Islet precursor cell (in vitro differentiated cells): Measurements from ENCODE around the gene MAPT.
"Not testable (repeated sequence)": the region's sequence is repeated elsewhere in the genome, so short reads cannot be mapped to it uniquely, and the experiment has no call there.

ENCODE experiments used
- DNase-seq: peaks from one replicate; pipeline ENCODE4 v3.0.0-alpha.2; 2018

MAPT gene

DNA sequence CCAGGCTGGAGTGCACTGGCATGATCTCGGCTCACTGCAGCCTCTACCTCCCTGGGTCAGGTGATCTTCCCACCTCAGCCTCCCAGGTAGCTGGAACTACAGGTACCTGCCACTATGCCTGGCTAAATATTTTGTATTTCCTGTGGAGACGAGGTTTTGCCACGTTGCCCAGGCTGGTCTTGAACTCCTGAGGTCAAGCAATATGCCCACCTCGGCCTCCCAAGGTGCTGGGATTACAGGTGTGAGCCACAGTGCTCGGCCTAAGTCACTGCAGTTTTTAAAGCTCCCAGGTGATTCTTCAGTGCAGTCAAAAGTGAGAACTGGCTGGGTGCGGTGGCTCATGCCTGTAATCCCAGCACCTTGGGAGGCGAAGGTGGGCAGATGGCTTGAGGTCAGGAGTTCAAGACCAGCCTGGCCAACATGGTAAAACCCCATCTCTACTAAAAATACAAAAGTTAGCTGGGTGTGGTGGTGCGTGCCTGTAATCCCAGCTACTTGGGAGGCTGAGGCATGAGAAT lies 125.1 kb downstream of the MAPT start:
- DNase-seq, result not testable (repeated sequence)

DNA sequence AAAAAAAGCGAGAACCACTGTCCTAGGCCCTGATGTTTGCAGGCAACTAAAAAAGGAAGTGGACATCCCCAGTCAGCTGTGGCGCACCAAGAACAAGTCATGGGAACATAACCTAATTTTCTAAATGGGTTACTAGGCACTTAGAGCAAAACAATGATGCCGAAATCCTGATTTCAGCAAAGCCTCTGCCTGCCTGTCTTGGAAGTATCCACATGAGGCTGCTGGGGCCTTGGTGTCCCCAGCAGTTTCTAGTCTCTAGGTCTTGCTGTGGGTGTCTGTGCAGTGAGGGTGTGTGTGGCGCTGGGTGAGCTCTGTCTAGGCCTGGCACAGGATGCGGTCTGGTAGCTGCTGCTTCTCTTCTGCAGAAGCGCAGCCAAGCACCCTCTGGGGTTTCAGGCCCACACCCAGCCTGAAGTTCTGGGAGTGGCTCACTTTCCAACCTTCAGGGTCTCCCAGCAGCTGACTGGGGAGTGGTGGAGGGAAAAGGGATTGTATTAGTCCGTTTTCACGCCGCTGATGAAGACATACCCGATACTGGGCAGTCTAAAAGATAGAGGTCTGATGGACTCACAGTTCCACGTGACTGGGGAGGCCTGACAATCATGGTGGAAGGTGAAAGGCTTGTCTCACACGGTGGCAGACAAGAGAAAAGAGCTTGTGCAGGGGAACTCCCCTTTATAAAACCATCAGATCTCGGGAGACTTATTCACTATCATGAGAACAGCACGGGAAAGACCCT lies 125.8 kb downstream of the MAPT start:
- DNase-seq, result no peak

GRCh38 chr17:46020998-46021397 lies 126.6 kb downstream of the MAPT start:
- no peak for DNase-seq

DNA sequence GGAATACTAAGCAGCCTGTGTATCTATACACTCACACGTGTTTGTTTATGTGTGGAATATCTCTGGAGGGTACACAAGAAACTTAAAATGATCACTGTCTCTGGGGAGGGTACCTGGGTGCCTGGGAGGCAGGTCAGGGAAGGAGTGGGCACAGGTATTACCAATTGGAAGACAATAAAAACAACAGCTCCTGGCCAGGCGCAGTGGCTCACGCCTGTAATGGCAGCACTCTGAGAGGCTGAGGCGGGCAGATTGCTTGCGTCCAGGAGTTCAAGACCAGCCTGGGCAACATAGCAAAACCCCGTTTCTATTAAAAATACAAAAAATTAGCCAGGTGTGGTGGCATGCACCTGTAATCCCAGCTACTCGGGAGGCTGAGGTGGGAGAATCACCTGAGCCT lies 129.0 kb downstream of the MAPT start:
- not testable (repeated sequence) for DNase-seq

- no peak for DNase-seq
Observed at GRCh38 chr17:46023783-46024388, 129.5 kb downstream of the MAPT start.

- no peak for DNase-seq
Observed at GRCh38 chr17:46024590-46024989, 130.2 kb downstream of the MAPT start.

GRCh38 chr17:46025060-46025459 lies 130.7 kb downstream of the MAPT start:
- no peak for DNase-seq

DNA sequence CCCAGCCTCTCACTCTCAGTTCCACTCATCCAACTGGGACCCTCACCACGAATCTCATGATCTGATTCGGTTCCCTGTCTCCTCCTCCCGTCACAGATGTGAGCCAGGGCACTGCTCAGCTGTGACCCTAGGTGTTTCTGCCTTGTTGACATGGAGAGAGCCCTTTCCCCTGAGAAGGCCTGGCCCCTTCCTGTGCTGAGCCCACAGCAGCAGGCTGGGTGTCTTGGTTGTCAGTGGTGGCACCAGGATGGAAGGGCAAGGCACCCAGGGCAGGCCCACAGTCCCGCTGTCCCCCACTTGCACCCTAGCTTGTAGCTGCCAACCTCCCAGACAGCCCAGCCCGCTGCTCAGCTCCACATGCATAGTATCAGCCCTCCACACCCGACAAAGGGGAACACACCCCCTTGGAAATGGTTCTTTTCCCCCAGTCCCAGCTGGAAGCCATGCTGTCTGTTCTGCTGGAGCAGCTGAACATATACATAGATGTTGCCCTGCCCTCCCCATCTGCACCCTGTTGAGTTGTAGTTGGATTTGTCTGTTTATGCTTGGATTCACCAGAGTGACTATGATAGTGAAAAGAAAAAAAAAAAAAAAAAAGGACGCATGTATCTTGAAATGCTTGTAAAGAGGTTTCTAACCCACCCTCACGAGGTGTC lies 131.3 kb downstream of the MAPT start:
- DNase-seq, result no peak

GRCh38 chr17:46026166-46027047 lies 132.1 kb downstream of the MAPT start:
- no peak for DNase-seq

DNA sequence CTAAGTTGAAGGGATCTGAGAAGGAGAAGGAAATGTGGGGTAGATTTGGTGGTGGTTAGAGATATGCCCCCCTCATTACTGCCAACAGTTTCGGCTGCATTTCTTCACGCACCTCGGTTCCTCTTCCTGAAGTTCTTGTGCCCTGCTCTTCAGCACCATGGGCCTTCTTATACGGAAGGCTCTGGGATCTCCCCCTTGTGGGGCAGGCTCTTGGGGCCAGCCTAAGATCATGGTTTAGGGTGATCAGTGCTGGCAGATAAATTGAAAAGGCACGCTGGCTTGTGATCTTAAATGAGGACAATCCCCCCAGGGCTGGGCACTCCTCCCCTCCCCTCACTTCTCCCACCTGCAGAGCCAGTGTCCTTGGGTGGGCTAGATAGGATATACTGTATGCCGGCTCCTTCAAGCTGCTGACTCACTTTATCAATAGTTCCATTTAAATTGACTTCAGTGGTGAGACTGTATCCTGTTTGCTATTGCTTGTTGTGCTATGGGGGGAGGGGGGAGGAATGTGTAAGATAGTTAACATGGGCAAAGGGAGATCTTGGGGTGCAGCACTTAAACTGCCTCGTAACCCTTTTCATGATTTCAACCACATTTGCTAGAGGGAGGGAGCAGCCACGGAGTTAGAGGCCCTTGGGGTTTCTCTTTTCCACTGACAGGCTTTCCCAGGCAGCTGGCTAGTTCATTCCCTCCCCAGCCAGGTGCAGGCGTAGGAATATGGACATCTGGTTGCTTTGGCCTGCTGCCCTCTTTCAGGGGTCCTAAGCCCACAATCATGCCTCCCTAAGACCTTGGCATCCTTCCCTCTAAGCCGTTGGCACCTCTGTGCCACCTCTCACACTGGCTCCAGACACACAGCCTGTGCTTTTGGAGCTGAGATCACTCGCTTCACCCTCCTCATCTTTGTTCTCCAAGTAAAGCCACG lies 133.0 kb downstream of the MAPT start:
- no peak for DNase-seq

DNA sequence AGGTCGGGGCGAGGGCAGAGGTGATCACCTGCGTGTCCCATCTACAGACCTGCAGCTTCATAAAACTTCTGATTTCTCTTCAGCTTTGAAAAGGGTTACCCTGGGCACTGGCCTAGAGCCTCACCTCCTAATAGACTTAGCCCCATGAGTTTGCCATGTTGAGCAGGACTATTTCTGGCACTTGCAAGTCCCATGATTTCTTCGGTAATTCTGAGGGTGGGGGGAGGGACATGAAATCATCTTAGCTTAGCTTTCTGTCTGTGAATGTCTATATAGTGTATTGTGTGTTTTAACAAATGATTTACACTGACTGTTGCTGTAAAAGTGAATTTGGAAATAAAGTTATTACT lies 133.6 kb downstream of the MAPT start:
- DNase-seq, result no peak

- DNase-seq, result no peak
Observed at GRCh38 chr17:46028374-46028773, 134.0 kb downstream of the MAPT start.

DNA sequence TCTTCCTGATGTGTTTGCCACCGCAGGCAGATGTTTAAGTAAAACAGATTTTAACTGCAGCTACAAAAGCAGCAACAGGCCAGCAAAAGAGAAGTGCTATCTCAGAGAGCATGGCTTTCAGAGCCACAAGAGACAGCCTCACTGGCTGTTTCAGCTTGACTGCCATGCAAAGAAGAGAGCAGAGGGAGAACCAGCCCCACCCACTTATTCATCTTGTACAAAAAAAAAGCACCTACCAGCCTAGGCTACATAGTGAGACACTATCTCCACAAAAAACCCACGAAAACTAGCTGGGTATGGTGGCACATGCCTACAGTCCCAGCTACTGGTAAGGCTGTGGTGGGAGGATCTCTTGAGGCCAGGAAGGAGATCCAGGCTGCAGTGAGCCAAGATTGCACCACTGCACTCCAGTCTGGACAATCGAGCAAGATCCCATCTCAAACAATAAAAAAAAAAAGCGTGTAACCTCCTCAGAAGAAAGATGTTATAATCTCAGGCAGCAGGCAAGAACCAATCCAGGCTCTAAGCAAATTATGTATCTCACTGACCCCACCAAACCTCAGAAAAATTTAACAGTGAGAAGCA lies 134.7 kb downstream of the MAPT start:
- no peak for DNase-seq

DNA sequence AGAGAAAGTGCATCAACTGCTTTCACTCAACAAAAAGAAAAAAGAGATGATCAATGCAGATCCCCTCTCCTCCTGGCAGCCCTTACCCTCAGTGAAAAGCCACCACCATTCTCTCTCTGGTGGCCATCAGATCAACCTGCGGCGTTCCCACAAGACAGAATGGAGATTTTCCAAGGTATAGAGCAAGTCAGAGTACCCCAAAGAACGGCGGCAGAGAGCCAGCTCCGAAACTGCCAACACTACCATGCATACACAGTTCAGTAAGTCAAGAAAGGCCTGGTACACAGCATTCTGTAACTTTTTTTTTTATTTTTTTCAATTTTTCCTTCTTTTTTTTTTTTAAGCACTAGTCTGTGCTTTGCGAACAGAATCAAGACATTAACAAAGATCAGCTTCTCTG lies 135.3 kb downstream of the MAPT start:
- no peak for DNase-seq

DNA sequence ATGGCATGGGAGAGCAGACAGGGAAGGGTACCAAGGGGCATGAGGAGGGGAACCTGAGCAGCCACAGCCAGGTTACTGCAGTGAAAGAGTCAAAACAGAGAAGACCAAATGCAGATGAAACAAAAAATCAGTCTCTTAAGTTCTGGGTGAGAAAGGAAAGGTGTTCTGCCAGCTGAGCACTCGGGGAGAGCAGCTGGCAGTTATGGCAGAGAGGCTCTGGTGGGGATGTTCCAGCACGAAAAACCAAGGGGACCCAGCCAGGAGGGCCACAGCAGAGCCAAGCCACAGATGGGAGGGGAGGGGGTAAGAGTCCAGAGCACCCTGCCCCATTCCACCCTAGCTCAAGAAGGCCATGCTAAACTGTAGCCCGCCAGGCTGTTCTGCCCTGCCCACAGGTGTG lies 136.4 kb downstream of the MAPT start:
- DNase-seq, result no peak

DNA sequence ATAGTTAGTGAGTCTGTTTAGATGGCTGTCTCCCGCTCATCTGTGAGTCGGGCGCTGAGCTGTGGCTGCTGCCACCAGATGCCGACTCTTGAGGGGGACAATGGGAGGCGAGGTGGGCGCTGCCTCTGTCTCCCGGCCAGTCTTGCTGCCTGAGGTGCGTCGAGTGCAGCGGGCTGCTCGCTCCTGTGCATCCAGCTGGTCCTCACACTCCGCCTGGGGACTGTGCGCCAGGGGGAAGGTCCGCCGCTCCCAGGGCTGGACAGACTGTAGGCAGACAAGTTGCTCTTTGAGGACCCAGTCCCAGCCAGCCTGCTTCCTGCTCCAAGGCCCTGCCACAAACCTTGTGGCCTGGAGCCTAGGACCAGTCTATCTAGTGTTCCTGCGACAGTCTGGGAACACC lies 137.1 kb downstream of the MAPT start:
- no peak for DNase-seq

DNA sequence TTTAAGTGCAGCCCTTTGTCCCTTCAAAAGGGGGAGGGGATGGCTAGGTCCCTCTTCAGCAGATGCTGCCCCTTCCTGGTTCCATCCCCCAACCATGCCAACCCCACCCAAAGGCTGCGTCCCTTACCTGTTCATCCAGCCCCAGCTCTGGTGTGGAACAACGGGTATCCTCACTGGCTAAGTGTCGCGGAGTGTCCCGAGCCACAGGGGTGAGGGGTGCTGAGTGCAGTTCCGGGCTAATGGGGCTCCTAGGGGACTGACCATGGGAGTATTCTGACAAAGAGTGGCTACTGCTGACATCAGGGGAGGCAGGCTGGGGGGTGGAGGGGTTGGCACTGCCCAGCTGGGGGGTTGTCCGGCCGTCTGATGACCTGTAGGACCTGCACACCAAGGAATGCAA lies 137.6 kb downstream of the MAPT start:
- no peak for DNase-seq

DNA sequence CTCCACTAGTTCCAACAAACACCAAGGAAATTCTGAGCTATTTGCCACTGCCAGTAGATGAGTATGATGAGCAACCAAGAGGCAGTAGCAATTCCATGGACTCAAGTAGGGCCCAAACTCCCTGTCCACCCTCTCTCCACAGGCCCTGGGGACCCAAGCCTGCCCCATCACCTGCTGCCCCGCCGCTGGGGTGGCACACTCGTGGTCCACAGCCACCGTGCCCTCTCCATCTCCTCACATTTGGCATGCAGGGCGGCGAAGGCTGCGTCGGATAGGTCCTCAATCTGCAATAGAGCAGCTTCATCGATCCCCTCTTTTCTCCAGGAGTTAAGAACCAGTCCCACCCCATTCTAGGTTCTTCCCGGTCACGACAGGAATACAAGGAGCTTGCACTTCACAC lies 138.6 kb downstream of the MAPT start:
- no peak for DNase-seq

DNA sequence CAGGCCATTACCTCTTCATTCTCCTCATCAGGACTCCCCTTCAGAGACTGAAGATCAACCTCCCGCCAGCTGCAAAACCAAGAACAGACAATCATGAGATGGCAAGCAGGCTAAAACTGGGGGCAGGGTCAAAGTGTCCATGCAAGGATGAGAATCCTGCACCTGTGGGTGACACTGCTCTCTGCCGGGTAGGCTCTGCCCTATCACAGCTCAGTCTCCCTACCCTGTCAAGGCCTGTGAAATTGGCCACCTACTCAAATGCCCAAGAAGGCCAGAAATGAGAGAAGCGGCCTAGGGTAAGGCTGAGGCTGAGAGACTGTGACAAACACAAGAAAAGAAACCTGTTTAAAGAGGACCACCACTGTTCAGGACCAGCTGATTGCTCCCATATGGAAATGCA lies 139.0 kb downstream of the MAPT start:
- no peak for DNase-seq

GRCh38 chr17:46035112-46035818 lies 140.9 kb downstream of the MAPT start:
- DNase-seq, result no peak

GRCh38 chr17:46036491-46036890 lies 142.1 kb downstream of the MAPT start:
- no peak for DNase-seq
